ENCODE data around the gene TMEM131L.

DNA sequence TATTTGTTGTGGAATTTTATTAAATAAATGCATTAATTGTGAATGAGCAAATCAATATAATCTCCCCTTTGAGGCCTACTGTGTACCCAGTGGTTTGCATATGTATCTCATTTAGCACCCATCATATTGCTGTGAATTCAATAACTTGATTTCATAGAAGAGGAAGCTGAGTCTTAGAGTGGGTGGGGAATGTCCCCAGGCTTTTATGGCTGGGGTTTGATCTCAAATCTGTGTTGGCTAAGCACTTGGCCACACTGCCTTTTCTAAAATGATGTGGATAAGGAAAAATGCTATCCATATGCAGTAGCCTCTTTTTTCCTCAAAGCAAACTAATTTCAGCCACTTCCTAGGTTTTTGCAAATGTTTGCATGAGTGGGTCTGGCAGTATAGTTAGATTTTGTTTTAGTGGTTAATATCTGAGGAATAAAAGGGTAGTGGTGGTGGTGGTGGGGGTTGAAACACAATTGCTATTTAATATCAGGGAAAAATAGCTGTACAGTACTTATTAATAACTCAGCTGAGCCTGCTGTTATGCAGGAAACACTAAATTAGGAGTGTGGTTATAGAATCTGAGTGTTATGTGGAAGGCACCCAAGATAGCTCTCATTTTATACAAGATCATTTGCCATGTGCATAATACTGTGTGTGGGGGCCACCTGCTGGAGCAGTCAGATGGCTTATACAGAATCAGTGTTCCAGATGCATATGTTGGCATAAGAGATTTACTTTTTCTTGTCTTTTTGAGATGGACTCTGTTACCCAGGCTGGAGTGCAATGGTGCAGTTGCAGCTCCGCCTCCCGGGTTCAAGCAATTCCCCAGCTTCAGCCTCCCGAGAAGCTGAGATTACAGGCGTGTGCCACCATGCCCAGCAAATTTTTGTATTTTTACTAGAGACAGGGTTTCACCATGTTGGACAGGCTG lies 108.0 kb downstream of the TMEM131L start:
- no peak for TF ChIP-seq CREB1 (IDR thresholded peaks at IDR 0.05; ENCODE audit: low read depth)
- no peak for TF ChIP-seq CEBPB (IDR thresholded peaks at IDR 0.05)
- no peak for TF ChIP-seq EP300 (IDR thresholded peaks at IDR 0.05; ENCODE audit: borderline replicate concordance)
- TF ChIP-seq RAD21 (IDR thresholded peaks at IDR 0.05; ENCODE audit: low read depth): peak; percentile 79
- TF ChIP-seq NFIC (IDR thresholded peaks at IDR 0.05): no peak
- TF ChIP-seq, protein P1, sequence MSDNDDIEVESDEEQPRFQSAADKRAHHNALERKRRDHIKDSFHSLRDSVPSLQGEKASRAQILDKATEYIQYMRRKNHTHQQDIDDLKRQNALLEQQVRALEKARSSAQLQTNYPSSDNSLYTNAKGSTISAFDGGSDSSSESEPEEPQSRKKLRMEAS (IDR thresholded peaks at IDR 0.05): no peak
- TF ChIP-seq YY1 (IDR thresholded peaks at IDR 0.05; ENCODE audit: low read depth): no peak

All from Ishikawa (cell line).